Stimulated activated CD4-positive, alpha-beta T cell treated with anti-CD3 and anti-CD28 coated beads, Interleukin-1b, Interleukin-23, amount 100 ng/mL, for 24 hours (primary cell): Measurements from ENCODE around the gene CSTF1.
"Not testable (repeated sequence)": the region's sequence is repeated elsewhere in the genome, so short reads cannot be mapped to it uniquely, and the experiment has no call there.

ENCODE experiments used
- DNase-seq, 4 experiments: peaks; one replicate each; pipeline ENCODE4 v3.0.0-alpha.2; 2020; ENCODE audit warnings: low read depth in 4 of 4, low spot score in 1 of 4

Gene CSTF1

DNA sequence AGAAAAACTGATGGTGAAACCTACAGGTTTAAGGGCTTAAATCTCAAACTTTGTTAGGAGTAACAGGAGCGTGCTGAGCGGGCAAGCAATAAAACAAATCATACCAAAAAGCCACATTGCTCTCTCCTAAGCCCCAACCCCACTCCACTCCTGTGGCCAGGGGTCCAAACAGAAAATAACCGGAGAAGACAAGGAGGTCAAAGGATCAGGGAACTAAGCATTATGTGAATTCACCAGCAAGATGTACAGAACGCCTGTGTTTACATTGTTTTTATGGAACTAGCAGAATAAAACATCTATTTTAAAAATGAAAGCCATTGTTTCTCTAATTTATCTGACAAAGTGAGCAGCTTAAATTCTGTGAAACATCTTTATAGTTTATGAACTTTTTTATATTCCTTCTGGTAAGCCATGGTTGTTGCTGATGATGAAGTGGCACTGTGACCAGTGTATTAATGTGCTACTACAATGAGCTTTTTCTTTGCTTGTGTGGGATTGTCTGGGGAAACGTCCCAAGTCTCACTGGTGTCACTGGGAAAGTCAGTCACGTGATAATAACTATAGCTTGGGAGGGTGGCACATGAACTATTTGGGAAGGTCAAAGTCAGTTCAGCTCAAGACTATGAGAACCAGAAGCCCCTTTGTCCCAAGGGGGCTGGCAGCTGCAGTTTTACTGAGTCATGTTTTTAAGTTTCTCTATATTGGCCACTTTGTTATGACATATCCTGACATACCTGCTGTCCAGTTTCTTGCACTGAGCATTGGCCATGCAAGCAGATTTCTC is 23.9 kb upstream of the CSTF1 start:
- no peak for DNase-seq

DNA sequence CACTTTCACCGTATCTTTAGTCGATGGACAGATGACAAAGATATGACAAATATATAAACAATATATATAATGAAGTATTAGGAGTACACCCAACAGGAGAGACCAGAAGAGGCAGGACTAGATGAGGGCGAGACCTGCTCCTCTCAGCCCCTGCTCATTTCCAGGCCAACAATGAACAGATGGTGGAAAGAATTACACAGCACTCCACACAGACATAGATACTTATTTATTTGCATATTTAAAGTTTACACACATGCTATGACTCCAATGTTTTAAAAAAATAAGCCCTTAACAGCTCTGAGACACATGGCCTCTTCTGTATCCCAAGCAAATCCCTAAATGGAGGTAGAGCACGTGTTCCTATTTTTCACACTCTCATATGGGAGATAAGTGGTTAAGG is 23.3 kb upstream of the CSTF1 start:
- DNase-seq, result no peak

DNA sequence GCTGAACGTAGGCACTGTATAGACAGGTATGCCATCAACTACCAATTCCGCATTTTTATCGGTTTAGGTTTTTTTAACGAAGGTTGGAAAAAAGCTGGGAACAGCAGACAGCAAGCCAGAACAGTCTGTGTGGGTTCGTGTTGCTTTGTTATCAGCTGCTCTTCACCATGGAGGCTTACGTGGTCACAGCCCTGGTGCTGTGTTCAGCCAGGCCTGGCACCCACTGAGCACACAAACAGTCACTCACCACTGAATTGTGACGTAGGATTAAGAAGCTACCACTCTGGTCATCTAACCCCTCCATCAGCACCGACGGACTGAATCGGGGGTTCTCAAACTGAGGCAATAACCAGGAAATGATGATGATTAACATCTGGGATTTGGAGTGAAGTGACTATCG is 20.5 kb upstream of the CSTF1 start:
- no peak for DNase-seq

DNA sequence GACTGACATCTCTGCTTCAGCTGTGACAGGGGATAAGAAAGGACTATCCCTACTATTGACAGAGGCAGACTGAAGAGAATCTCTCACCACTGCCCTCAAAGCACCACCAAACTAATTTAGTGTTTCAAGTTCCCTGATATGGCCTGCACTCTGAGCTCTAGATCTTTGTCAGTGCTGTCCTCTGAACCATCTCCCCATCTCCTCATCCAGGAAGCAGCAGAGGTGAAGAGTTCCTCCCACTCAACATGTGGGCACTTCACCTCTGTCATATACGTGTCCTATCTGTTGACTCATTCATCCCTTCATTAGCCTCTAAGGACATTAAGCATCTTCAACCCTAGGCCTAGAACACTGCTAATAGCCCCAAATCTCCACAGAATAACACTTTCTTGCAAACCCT is 19.6 kb upstream of the CSTF1 start:
- DNase-seq, result no peak

DNA sequence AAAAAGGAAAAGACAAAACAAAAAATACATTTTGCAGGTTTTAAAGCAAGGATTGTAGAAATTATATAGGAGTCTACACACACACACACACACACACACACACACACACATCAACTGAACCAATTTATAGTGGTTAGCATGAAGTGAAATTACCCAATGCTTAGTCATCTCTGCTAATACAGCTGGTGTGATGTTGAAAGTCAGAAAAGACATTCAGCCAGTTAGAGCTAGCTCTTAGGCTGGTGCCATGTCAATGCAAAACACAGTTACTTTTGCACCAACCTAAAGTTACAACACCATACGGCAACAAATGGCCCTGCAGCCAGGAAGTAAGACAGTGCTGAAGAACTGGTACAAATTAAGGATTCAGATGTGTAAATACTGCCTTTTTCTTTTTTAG is 18.5 kb upstream of the CSTF1 start:
- DNase-seq, result no peak

DNA sequence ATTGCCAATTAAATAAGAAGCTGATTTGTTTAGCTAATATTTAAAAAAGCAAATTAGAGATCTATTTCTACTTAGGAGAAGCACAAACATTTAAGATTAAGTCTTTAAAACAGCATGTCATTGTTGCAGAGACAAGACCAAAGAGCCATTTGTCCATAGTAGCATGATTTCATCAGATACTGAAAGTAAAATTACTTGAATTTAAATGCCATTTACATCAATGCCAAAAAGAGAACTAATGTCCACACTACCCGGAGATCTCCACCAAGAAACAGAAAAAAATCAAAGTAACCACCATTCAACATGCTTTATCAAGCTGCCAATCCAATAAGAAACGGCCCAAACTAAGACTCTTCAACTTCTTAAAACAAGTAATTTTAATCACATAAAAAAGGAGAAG is 16.1 kb upstream of the CSTF1 start:
- no peak for DNase-seq

DNA sequence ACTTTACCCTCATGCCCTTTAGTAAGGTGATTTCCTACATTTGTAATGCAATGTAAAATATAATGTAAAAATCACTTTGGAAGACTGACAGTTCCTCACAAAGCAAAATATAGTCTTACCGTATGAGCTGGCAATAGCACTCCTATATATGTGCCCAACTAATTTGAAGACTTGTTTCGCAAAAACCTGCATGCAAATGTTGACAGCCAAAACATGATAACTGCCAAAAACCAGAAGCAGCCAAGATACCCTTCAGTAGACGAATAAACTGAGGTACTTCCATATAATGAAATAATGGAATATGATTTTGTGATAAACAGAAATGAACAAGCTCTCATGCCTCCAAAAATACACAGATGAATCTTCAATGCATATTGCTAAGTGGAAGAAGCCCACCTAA is 14.1 kb upstream of the CSTF1 start:
- DNase-seq, result no peak

DNA sequence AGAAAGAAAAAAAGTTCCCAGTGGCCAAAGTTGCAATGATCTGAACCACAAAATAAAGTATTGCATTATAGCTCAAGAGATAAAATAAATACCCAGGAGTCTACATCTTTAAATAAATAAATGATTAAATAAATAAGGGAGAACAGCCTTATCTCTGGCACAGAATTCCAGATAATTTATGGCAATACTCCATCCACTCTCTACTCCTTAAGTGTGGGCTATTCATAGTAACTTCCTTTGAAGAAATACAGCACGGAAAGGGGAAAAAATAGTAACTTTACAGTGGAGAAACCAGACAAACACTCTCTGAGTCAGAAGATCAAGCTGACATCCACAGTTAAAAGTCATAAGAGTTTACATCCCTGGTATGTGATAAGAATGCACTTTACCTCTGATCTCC is 12.1 kb upstream of the CSTF1 start:
- no peak for DNase-seq

DNA sequence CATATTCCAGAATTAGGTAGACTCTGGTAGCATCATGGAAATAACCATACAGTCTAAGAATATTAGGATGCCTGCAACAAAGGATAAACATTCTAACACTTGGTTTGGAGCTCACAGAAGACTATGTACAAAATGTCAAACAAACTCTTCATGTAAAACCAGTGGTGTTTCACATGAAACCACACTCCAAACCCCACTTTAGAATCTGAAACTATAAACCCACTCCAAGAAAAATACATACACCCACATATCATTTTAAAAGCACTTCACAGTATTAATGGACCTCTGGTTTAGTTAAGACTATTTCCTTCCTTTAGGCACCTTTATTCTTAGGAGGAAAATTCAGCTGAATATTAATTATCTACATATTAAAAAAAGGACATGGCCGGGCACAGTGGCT is 10.9 kb upstream of the CSTF1 start:
- no peak for DNase-seq

DNA sequence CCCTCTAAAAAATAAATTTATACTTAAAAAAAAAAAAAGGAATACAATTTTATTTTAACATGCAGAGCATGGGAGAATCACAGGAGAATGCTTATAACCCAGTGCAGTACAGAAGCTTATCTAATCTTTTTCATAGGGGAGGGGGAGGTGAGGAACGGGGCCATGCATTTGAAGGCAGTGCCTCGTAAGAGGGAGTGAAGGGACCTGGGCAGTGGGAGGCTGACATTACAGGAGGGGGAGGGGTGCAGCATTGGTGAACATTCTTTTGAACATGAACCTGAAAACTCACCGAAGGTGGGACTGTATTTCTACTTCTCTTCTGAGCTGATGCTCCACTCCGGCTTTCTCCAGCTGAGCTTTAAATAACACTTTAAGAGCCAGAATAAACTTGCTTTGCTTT is 9.7 kb upstream of the CSTF1 start:
- no peak for DNase-seq

DNA sequence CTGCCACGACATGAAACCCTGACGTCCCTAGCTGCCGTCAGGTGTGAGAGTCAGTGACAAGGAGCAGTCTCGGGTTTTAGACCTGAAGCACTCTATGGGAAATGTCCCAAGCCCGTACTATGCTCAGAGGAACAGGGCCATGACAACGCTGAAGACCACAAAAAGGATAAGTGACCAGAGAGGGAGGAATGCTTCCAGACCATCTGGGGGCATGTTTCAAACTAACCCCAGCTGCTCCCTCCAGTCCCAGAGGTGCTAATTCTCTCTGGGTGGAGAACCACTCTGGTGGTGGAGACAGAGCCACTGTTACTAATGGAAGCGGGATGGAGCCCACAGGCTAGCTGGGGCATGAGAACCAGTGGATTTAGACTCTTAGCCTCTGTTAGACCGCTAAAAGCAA is 9.1 kb upstream of the CSTF1 start:
- no peak for DNase-seq

DNA sequence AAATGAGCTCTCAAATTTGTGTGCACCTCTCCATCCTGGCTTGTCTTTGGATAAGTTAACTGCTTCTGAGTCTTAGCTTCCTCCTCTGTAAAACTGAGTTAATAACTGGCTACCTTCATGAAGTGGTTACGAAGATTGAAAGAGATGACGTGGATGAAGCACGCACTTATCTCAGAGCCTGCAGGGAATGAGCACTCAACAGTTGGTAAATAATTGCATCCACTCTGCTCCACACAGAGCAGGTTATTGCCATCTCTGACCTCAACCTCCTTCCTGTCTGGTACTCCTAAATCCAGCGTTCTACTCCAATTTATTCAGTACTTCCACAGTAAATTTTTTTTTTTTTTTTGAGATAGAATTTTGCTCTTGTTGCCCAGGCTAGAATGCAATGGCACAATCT is 7.3 kb upstream of the CSTF1 start:
- no peak for DNase-seq

DNA sequence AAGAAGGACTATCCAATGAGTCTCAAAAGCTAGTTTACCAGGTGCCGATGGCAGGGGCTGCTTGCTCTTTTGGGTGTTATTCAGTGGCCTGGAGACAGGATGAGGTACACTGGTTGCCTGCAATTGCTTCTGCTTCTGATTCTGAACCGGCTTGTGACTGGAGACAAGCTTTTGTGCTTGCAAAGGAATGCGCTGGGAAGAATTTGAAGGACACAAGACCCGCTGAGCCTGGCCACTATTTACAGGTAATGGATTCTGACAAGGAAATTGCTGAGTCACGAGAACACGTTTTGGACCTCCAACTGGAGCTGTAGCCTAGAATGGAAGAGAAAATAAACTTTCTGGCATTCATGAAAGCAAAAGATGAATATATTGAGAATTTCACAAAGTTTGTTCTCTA is 6.2 kb upstream of the CSTF1 start:
- no peak for DNase-seq

DNA sequence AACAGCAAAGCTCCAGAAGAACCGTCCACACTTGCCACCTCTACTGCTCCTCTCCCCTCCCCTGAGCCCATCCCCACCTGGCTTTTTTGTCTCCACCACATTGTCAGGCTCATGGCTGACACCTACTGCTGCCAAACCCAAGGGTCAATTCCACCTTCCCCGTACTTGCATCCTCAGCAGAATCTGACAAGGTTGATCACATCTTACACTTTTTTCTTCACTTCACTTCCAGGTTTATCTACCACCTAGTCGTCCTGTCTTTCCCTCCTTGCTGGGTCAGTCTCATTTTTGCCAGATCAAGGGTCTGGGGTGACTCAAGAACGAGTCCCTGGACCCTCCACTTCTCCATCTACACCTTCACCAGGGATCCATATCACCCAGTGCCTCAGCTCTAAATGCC is 3.6 kb upstream of the CSTF1 start:
- DNase-seq, result no peak

DNA sequence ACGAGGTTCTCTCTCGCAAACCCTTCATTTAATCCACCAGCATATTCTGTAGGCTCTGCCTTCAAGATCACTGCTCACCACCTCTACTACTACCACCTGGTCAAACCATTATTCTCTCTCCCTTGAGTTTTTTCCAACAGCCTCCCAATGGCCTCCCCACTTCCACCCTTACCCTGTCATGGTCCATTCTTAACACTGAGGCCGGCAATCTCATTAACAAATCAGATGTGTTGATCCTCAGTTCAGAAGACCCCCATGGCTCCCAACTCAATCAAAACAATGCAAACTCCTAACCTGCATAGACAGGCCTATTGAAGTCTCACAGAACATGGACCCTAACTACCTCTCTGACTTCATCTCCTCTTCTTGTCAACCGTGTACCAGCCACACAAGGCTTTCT is 2.6 kb upstream of the CSTF1 start:
- DNase-seq, result no peak

DNA sequence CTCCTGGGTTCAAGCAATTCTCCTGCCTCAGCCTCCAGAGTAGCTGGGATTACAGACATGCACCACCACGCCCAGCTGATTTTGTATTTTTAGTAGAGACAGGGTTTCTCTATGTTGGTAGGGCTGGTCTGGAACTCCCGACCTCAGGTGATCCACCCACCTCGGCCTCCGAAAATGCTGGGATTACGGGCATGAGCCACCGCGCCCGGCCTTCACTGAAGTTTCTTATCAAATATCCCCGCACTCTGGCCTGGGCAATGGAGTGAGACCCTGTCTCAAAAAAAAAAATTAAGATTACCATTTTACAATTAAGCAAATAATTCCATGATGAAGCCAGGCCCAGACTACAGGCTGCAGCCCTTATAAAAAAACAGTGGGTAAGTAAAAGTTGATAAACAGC is 2.0 kb upstream of the CSTF1 start:
- DNase-seq, result not testable (repeated sequence)

DNA sequence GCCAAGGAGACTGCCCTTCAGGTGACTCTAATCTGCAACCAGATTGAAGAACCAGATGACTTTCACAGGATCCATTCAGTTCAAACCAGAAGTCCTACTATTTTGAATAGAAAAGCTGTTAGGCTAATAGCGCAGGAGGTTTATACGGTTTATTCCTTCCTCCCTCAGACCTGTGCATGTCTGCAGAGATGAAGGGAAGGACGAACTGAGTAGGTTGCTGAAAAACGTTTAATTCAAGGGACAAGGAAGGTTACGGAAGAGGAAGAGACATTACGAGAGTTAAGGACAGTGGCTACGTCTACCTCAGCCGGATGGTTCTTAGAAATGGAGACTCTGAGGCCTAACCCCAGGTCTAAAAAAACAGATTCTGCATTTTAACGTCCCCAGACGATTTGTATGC is 1.4 kb upstream of the CSTF1 start:
- DNase-seq, result no peak

DNA sequence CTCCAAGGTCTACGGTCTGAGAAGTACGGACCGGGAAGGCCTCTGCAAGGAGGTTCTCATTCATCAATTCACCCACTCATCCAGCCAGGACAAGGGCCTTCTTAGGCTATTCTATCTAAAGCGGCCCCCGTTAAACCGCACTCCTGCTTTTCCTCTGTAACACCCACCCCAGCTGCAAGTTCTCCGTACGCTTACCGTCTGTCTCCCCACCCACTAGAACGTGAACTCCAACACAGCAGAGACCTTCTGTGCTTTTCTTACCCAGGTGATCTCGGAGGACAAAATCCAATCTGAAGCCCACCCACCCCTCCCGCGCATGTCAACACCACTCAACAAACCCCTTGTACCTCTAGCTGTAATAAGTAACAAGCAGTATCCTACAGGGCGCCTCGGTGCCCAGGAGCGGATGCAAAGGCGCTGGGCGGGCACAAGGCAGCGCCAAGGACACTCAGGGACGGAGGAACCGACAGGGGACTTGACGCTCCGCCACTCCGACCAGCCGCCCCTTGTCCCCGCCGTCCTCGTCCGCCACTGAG is 781 bp upstream of the CSTF1 start:
- DNase-seq, result no peak

DNA sequence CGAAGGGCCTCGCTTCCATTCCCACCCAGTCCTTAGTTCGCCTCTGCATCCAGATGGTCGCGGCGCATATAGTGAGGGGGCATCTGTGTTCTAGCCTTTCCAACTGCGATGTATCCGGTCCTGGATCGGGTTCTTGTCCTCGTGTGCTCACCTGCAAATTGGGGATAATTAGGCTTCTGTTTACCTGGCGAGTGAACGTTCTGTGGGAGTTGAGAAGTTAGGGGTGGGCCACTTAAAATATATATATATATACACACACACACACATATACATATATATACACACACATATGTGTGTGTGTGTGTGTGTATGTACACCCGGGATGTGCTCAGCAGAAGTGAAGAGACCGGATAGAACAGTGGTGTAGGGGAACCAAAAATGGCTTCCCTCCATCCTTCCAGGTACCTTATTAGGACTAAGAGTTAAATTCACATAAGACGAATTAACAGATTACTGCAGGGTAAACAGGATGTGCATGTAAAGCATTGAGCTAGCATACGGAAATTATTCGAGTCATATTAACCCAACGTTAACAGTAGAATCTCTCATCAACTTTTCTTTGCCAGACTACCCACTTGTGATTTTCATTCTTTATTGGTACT is 537 bp downstream of the CSTF1 start:
- DNase-seq, result no peak

DNA sequence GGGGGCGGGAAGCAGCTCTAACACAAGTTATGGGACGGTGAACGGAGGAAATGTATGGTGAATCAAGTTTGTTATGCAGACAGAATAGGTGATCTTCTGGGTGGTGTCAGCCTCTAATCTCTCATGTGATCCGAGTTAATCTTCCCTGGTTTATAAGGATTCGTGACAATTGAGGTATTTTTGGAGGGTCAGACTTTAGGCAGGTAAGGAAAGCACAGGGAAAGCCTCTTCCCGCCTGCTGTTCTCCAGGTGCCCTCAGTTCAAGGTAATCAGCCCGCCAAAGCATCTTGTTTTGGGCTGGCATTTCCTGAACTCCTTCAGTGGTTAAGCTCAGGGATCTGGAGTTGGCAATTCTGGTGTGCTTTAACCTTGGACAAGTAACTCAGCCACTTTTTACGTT is 1.2 kb downstream of the CSTF1 start:
- DNase-seq, result no peak

DNA sequence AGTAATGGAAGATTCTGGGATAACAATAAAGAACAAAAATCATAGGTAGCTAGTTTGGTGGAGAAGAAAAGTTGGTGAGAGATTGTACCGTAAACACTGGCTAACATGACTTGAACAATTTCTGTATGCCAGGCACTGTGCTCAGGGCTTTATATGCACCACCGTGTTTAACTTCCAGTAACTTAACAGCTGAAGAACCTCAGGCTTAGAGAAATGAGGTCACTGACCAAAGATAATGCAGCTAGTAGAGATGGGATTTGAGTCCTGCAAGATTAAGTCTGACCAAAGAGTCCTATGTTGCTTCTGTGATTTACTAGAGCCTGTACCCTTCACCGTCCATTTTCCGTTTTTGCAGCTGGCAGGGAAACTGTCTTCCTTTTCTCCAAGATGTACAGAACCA is 2.7 kb downstream of the CSTF1 start:
- DNase-seq, result no peak

DNA sequence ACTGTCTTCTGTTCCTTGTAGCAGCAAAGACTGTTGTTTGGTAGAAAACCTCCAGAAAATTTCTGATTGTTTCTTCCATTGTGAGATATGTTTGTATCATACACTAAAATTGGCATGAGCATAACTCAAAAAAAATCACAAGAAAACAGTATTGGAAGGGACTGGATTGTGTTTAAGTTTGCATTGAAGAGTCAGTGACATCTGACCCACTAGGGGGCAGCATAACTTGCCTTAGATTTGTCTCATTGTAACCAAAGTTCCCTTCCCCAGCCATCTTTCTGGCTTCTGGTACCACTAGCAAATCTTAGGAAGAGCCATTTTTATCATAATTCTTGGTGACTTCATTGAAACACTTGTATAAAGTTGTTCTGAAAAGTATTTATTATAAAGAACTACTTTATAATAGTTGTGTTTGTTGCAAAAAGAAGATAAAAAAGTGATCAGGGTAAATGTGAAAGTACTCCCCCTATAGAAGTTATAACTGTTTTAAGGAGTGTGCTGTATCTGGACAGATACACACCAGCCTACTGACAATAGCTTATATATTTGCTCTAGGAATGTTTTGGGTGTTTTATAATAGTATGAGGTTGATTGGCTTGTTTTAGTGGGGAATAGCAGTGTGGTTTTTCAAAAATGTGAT is 7.7 kb downstream of the CSTF1 start:
- DNase-seq, result peak; percentile 39 to 51 (median 46)
